GM10248 (cell line): ENCODE data around the gene ARID3A.

Experiments used
- CTCF ChIA-PET: fragments of 300-600 bp; sonication (Branson Sonifier 250); formaldehyde crosslinking; extraction: SDS; loops from one replicate; lab custom pipeline; 2021; ENCODE audit warnings: antibody characterized with exemption; lab: Yijun Ruan, JAX
- POLR2A ChIA-PET: fragments of 350-650 bp; sonication (Branson Sonifier 250); formaldehyde crosslinking; extraction: SDS; loops from one replicate; lab custom pipeline; 2020; ENCODE audit warnings: antibody characterized with exemption; lab: Yijun Ruan, JAX
- DNase-seq: peaks from one replicate; pipeline ENCODE4 v3.0.0; 2012; ENCODE audit errors: extremely low spot score
- CTCF ChIP-seq: IDR thresholded peaks from 2 replicates; pipeline ENCODE4 v1.5.1; 2012; ENCODE audit warnings: mild to moderate bottlenecking, low read depth; ENCODE audit errors: extremely low read depth, missing control alignments, control extremely low read depth

ARID3A gene

GRCh38 chr19:899336-900042 lies 26.3 kb upstream of the ARID3A start:
- TF ChIP-seq CTCF = no peak
- POLR2A ChIA-PET = no interaction called here
- CTCF ChIA-PET = no interaction called here
- no peak for DNase-seq

- no peak for DNase-seq
- TF ChIP-seq CTCF = no peak
- POLR2A ChIA-PET = no interaction called here
- CTCF ChIA-PET = no interaction called here
These were observed 25.9 kb upstream of the ARID3A start for GRCh38 chr19:900043-900301.

GRCh38 chr19:900302-901111 lies 25.3 kb upstream of the ARID3A start:
- POLR2A ChIA-PET = interaction anchor here (0.6 kb wide), 1 partner anchor 9 kb away, joined by 3 read pairs; no protein-coding TSS in a partner anchor
- no peak for DNase-seq
- CTCF ChIA-PET = interaction anchor here (1.8 kb wide), 1 partner anchor 37 kb away, joined by 7 read pairs; no protein-coding TSS in a partner anchor
- no peak for TF ChIP-seq CTCF

- CTCF ChIA-PET = interaction anchor here (1.8 kb wide), 1 partner anchor 38 kb away, joined by 7 read pairs; no protein-coding TSS in a partner anchor
- DNase-seq = no peak
- no peak for TF ChIP-seq CTCF
- POLR2A ChIA-PET = interaction anchor here (0.6 kb wide), 2 partner anchors 8 to 26 kb away, joined by 3 read pairs; no protein-coding TSS in a partner anchor
These were observed 24.4 kb upstream of the ARID3A start for GRCh38 chr19:901216-902092.

- no peak for DNase-seq
- TF ChIP-seq CTCF = no peak
- ChIA-PET POLR2A (interaction anchor here (0.6 to 1.9 kb wide), 2 partner anchors 9 to 26 kb away, joined by 3 to 6 read pairs; partner anchors contain the start of genes MED16 and RNU6-9), CTCF (interaction anchor here (1.8 kb wide), 1 partner anchor 39 kb away, joined by 7 read pairs; no protein-coding TSS in a partner anchor)
These were observed 23.8 kb upstream of the ARID3A start for GRCh38 chr19:902093-902370.
